ENCODE data around the gene XPC. TPM values are rescaled to one million over a fixed set of nuclear protein-coding genes. Genes with fewer than 3 reads are reported as not detected.

XPC gene
- total RNA-seq, 4 donors from 2014 or later, result 14.4 to 47.9 (median 30.0) TPM

GRCh38 chr3:14181253-14181652, 2.9 kb upstream of the XPC start:
- H3K36me3 ChIP-seq, result peaks cover 0 to 42% (median 15%) of the 10 kb centered on the region in 3 donors
- H3K4me3 ChIP-seq, result no peak overlapping the region
- H3K27me3 ChIP-seq, result no peaks in the 10 kb centered on the region
- peaks cover 11 to 68% (median 31%) of the 10 kb centered on the region in 3 donors for H3K4me1 ChIP-seq
- TF ChIP-seq, protein P1, sequence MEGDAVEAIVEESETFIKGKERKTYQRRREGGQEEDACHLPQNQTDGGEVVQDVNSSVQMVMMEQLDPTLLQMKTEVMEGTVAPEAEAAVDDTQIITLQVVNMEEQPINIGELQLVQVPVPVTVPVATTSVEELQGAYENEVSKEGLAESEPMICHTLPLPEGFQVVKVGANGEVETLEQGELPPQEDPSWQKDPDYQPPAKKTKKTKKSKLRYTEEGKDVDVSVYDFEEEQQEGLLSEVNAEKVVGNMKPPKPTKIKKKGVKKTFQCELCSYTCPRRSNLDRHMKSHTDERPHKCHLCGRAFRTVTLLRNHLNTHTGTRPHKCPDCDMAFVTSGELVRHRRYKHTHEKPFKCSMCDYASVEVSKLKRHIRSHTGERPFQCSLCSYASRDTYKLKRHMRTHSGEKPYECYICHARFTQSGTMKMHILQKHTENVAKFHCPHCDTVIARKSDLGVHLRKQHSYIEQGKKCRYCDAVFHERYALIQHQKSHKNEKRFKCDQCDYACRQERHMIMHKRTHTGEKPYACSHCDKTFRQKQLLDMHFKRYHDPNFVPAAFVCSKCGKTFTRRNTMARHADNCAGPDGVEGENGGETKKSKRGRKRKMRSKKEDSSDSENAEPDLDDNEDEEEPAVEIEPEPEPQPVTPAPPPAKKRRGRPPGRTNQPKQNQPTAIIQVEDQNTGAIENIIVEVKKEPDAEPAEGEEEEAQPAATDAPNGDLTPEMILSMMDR (IDR thresholded peaks at IDR 0.05), result no peak
- TF ChIP-seq POLR2A (IDR thresholded peaks at IDR 0.05), result no peak
- no peaks in the 10 kb centered on the region for H3K9me3 ChIP-seq
- intact Hi-C loops (cut with DNase I), result no loop called here
- WGBS, 2 donors, result 70 to 77% methylated on average over 3 of the region's 3 CpGs
- peak overlapping the region; percentile 43 to 79 (median 60) for H3K27ac ChIP-seq
- DNase-seq, result no peak

DNA sequence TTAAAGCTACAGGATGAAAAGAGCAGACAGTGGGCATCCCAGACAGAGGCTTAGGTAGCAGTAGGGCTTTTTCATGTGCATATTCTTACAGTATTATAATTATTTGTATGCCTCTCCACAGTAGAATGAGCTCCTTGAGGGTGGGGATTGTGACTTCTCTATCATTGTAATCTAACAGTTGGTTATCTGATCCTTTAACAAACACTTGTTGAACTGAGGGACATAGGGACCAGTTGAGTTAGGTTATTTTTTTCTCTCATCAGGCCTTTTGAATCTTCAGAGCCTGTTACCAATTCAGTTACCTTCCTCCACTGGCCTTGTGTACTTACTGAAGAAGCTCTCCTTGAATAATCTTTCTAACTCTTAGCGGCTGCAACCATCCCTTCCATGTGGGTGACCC, 1.4 kb upstream of the XPC start:
- WGBS, 2 donors, result 95 to 100% methylated on average over 1 of the region's 1 CpG
- Histone ChIP-seq H3K4me3 (no peak overlapping the region), H3K27ac (peak overlapping the region in 3 of 4 donors; percentile 49 to 97 (median 97)), H3K27me3 (no peaks in the 10 kb centered on the region), H3K4me1 (peaks cover 11 to 82% (median 44%) of the 10 kb centered on the region in 3 donors), H3K36me3 (peaks cover 0 to 27% (median 5%) of the 10 kb centered on the region in 3 donors), H3K9me3 (no peaks in the 10 kb centered on the region)
- intact Hi-C loops (cut with DNase I), result loop anchor here (10.0 kb wide), 1 partner anchor 285 kb away; no protein-coding TSS in a partner anchor
- no peak for TF ChIP-seq POLR2A (IDR thresholded peaks at IDR 0.05)
- TF ChIP-seq, protein P1 (IDR thresholded peaks at IDR 0.05), result no peak
- no peak for DNase-seq

DNA sequence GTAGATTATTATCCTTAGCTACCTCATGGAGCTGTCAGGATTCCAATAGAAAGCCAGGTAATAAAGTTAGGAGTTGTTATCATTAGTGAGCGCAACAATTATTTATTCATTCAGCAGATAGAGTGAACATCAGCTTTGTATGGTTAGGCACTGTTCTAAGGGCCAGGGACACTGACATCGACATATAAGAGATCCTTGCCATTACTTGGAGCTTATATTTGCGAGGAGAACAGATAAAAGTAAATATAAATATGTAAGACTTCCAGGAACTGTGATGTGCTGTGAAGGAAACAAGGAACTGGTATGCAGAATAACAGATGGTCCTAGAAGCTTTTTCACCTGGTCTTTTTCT, 689 bp upstream of the XPC start:
- Histone ChIP-seq H3K9me3 (no peaks in the 10 kb centered on the region), H3K27me3 (no peaks in the 10 kb centered on the region), H3K27ac (peak overlapping the region; percentile 93 to 98 (median 97)), H3K36me3 (peaks cover 0 to 21% (median 3%) of the 10 kb centered on the region in 3 donors), H3K4me1 (peaks cover 11 to 88% (median 45%) of the 10 kb centered on the region in 3 donors), H3K4me3 (peak overlapping the region; percentile 72 to 93 (median 81))
- TF ChIP-seq POLR2A (IDR thresholded peaks at IDR 0.05), result no peak
- TF ChIP-seq, protein P1 (IDR thresholded peaks at IDR 0.05), result no peak
- DNase-seq, result no peak
- 4 to 8% methylated on average over 3 of the region's 3 CpGs for WGBS, 2 donors
- intact Hi-C loops (cut with DNase I), result loop anchor here (10.0 kb wide), 1 partner anchor 284 kb away; no protein-coding TSS in a partner anchor

DNA sequence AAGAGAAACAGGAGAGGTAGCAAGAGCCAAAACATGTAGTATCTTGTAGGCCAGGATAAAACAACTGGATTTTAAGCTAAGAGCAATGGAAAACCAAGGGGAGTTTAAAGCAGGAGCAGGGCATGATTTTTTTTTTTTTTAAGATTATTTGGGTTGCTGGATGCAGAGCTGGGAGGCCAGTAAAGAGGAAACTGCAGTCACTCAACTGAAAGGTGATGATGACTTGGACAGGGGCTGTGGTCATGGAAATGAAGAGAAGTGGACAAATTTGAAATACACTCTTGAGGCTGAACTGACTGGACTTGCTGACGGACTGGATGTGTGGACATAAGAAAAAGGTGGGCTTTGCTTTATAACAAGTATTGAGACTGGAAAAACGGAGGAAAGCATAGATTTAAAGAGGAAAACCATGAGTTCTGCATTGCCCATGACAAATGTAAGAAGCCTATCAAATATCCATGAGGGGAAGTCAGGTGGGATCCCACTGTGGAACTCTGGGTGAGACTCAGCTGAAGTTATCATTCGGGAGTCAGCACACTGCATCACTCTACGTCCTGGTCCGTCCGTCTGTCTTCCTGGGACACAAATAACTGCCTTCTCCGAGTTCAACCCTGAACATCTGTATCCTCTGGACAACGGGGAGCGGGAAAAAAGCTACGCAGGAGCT, 688 bp downstream of the XPC start:
- TF ChIP-seq POLR2A (IDR thresholded peaks at IDR 0.05), result no peak
- TF ChIP-seq, protein P1 (IDR thresholded peaks at IDR 0.05), result no peak
- peaks cover 11 to 74% (median 44%) of the 10 kb centered on the region in 3 donors for H3K4me1 ChIP-seq
- 3 to 7% methylated on average over 4 to 6 of the region's 10 CpGs for WGBS, 2 donors
- no peaks in the 10 kb centered on the region for H3K9me3 ChIP-seq
- intact Hi-C loops (cut with DNase I), result loop anchor here (10.0 kb wide), 1 partner anchor 283 kb away; no protein-coding TSS in a partner anchor
- peak overlapping the region; percentile 93 to 98 (median 97) for H3K27ac ChIP-seq
- peak overlapping the region; percentile 72 to 93 (median 81) for H3K4me3 ChIP-seq
- no peaks in the 10 kb centered on the region for H3K27me3 ChIP-seq
- peaks cover 2 to 18% (median 3%) of the 10 kb centered on the region in 3 donors for H3K36me3 ChIP-seq
- DNase-seq, result no peak

DNA sequence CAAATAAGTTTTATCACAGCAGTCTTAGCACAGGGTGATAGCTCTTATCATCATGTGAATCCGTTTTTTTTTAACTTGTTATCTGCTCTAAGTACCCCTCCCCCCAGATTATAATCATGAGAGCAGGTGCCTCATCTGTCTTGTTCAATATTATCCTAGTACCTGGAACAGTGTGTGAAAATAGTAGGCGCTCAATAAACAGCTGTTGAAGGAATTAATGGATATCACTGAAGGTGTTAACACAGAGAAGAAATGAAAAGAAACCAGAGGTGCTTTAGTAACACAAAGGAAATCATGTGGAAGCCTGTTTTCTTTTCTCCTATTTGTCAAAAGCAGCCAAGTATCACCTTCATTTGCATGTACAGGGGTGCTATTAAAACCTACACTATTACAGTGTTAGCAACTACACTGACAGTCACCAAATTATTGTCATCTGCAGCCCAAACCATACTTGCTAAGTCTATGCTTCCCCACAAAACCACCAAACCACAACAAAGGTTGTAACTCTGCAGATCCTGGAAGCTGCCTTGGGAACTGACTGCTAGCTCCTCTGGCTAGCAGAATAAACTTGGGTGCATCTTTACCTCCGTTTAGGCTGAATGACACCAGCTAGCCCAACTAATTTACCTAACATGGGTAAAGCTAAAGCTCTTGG, 2.9 kb downstream of the XPC start:
- intact Hi-C loops (cut with DNase I), result loop anchor here (10.0 kb wide), 1 partner anchor 281 kb away; no protein-coding TSS in a partner anchor
- peak overlapping the region in 1 of 4 donors; percentile 9 for H3K27ac ChIP-seq
- H3K36me3 ChIP-seq, result peaks cover 17 to 25% (median 20%) of the 10 kb centered on the region in 3 donors
- no peaks in the 10 kb centered on the region for H3K27me3 ChIP-seq
- DNase-seq, result no peak
- peaks cover 11 to 55% (median 35%) of the 10 kb centered on the region in 3 donors for H3K4me1 ChIP-seq
- H3K4me3 ChIP-seq, result no peak overlapping the region
- no peaks in the 10 kb centered on the region for H3K9me3 ChIP-seq
- no peak for TF ChIP-seq POLR2A (IDR thresholded peaks at IDR 0.05)
- TF ChIP-seq, protein P1 (IDR thresholded peaks at IDR 0.05), result no peak
- 27 to 33% methylated on average over 3 of the region's 3 CpGs for WGBS, 2 donors
